CD4-positive, alpha-beta T cell treated with Interleukin-17A for 1 hour (primary cell): ENCODE measurements around the gene CHIA.
A peak's percentile ranks its signal among the peaks of the same experiment; 100 is the strongest.
"Not testable (repeated sequence)": the region's sequence is repeated elsewhere in the genome, so short reads cannot be mapped to it uniquely, and the experiment has no call there.

Experiments used
- DNase-seq: peaks from one replicate; pipeline ENCODE4 v3.0.0-alpha.2; 2020

Gene CHIA

DNA sequence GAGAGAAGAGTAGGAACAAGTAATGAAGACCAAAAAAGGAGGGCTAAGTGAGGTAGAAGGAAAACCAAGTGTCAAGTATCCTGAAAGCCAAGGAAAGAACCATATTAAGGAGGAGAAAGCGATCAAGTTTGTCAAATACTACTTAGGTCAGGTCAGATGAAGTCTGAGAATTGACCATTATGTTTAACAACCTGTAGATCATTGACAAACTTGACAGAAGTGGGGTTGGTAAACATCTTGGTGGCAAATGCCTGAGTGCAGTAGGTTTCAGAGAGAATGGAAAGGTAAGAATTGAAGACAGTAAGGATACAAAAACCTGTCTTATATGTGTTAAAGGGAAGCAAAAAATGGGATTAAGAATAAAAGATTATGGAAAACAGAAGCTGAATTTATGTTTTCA, 3.7 kb upstream of the CHIA start:
- no peak for DNase-seq

DNA sequence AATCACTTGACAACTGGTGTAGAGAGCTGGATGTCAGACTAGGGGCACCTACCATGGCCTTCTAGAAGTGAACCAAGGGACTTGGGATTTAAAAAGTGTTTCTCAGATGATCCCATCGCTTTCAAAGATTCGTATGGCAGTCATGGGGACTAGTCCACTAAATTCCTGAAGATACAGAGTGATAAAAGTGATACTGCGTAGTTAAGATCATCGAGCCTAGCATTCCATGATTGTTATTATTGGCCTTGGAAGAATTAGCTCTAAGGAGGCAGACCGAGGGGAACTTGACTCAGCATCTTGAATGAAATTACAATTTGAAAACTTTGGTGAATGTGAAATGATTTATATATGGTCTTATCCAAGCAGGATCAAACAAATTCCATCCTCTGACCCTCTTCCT, 1.3 kb upstream of the CHIA start:
- no peak for DNase-seq

DNA sequence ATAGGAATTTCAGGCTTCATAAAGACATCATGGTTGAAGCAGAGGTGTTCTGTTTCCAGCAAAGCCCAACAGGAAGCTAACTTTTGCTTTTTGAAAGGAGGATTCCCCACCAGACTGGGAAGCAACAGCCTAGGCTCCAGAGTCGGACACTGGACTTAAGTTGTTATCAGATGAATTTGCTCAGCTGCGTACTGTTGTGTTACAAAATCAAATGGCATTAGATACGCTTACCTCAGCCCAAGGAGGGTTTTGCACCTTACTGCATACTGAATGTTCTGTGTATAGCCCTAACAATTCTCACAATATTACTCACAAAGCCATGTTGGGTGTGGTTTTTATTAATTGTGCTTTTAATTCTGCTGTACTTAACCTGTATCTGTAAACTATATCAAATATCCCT, 547 bp upstream of the CHIA start:
- no peak for DNase-seq

DNA sequence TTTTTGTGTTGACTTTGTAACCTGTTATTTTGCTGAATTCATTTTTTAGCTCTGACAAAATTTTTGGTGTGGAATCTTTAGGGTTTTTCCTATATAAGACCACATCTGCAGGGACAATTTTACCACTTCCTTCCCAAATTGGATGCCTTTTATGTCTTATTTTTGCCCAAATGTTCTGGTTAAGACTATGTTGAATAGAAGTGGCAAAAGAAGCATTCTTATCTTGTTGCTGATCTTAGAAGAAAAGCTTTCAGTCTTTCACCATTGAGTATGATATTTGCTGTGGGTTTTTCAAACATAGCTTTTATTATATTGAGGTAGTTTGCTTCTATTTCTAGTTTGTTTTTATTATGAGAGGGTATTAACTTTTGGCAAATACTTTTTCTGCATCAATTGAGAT, 3.7 kb downstream of the CHIA start:
- no peak for DNase-seq

DNA sequence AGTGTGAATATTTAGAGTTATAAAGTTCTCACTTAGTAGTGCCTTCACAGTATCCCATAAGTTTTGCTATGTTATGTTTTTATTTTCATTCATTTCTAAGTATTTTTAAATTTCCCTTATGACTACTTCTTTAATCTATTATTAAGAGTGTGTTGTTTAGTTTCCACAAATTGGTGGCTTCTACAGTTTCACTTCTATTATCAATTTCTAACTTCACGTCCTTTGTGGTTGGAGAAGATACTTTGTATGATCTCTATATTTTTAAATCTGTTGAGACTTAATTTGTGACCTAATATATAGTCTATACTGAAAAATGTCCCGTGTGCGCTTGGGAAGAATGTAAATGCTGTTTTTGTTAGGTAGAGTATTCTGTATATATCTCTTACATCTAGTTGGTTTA, 11.7 kb downstream of the CHIA start:
- no peak for DNase-seq

DNA sequence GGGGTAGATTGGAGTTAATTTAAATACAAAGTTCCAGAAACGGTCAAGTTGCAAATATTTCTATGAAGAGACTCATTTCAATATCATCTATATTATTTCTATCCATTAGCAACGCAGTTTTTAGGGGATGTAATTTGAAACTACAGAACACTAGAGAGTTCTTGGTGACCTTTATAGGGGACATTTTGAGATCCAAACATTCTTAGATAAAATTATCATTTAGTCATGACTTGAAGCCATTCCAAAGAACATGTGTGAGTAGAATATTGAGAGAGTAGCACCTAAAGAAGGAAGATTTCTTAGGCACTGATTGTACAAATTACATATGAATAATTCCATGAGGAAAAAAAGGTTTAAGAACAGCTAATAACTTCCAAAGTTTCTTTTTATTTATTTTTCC, 19.0 kb downstream of the CHIA start:
- DNase-seq, result no peak

DNA sequence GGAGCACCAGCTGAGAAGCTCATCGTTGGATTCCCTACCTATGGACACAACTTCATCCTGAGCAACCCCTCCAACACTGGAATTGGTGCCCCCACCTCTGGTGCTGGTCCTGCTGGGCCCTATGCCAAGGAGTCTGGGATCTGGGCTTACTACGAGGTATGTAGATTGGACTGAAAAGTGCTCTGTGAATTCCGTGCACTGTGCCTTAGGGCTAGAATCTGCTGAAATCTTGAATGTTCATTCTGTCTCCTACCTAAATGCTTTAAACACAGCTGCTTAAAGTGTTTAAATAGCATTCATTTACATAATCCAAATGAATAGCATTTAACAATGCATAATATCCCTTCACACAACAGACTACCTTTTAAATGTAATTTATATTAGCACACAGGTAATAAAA, 27.9 kb downstream of the CHIA start:
- DNase-seq, result no peak

DNA sequence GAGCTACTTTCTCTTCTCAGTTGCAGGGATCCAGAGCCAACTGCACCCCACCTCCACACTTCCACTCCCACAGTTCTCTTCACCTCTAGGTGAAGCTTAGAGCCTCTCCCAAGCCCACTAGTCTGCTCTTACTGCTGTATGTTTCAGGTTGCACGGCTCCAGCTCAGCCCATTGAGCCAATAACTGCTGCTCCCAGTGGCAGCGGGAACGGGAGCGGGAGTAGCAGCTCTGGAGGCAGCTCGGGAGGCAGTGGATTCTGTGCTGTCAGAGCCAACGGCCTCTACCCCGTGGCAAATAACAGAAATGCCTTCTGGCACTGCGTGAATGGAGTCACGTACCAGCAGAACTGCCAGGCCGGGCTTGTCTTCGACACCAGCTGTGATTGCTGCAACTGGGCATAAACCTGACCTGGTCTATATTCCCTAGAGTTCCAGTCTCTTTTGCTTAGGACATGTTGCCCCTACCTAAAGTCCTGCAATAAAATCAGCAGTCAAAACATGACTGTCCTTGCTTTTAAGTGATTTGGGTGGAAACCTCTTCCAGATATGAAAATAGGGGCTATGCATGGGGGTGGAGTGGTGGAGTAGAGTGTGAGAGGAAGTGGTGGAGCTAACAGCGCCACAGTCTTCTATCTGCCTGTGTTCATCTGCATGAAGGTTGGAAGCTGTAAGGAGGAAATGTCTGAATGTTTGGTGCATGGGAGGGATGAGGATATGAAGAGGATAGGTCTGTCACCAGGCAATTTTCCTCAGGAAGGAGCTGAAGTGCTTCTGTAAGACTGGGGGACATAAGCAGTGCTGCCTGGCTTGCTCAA, 29.6 kb downstream of the CHIA start:
- no peak for DNase-seq

DNA sequence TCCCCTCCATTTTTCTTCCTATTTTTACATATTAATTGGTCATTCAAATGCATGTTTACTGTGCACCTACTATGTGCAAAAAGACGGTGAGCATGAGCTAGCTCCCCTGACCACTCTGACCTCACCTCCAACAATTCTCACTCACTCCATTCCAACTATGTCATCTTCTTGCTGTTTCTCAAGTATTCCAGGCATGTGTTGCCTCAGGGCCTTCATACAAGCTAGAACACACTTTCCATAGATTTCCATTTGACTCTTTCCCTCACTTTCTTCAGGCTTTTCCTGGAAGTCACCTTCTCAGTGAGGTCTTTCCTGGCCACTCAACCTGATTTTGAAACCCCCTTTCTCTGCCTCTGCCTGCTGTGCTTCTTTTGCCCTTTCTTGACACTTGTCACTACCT, 32.6 kb downstream of the CHIA start:
- no peak for DNase-seq

DNA sequence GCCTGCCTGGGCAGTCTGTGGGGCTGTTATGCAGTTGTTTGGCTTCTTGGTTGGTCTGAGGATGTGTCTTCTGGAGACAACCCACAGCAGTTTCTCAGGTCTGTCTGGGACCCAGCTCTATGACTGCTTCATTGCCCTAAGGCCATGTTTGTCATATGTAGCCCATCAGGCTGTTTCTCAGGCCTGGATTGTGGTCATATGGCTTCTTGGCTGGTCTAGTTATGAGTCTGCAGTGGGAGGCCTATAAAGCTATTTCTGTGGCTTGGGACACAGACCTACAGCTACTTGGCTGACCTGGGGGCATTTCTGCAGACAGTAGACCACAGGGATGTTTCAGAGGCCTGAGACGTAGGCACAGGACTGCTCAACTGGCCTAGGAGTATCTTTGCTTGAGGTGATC, 41.5 kb downstream of the CHIA start:
- DNase-seq, result no peak

DNA sequence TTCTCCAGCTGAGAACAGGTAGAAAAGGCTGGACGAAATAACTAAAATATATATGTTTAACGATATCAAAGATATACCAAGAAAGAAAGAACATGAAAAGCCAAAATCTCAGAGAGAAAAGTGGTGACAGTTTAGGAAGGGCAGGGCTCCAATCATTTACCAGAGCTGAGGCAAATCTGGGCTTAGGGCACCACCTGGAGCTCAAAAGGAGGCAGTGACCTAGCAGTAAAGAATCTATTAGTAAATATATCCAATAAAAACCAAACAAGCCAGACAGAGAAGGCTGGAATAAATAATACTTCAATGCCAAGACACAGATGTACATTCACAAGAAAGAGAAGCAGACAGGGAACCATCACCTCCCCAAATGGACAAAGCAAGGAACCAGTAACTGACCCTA, 43.5 kb downstream of the CHIA start:
- peak; percentile 75 for DNase-seq

DNA sequence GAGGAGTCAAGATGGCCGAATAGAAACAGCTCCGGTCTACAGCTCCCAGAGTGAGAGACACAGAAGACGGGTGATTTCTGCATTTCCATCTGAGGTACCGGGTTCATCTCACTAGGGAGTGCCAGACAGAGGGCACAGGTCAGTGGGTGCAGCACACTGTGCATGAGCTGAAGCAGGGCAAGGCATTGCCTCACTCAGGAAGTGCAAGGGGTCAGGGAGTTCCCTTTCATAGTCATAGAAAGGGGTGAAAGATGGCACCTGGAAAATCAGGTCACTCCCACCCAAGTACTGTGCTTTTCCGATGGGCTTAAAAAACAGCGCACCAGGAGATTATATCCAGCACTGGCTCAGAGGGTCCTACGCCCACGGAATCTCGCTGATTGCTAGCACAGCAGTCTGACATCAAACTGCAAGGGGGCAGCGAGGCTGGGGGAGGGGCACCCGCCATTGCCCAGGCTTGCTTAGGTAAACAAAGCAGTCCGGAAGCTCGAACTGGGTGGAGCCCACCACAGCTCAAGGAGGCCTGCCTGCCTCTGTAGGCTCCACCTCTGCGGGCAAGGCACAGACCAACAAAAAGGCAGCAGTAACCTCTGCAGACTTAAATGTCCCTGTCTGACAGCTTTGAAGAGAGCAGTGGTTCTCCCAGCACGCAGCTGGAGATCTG, 44.7 kb downstream of the CHIA start:
- DNase-seq, result peak; percentile 38

DNA sequence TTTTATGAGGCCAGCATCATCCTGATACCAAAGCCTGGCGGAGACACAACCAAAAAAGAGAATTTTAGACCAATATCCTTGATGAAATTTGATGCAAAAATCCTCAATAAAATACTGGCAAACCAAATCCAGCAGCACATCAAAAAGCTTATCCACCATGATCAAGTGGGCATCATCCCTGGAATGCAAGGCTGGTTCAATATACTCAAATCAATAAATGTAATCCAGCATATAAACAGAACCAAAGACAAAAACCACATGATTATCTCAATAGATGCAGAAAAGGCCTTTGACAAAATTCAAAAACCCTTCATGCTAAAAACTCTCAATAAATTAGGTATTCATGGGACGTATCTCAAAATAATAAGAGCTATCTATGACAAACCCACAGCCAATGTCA, 48.2 kb downstream of the CHIA start:
- not testable (repeated sequence) for DNase-seq

DNA sequence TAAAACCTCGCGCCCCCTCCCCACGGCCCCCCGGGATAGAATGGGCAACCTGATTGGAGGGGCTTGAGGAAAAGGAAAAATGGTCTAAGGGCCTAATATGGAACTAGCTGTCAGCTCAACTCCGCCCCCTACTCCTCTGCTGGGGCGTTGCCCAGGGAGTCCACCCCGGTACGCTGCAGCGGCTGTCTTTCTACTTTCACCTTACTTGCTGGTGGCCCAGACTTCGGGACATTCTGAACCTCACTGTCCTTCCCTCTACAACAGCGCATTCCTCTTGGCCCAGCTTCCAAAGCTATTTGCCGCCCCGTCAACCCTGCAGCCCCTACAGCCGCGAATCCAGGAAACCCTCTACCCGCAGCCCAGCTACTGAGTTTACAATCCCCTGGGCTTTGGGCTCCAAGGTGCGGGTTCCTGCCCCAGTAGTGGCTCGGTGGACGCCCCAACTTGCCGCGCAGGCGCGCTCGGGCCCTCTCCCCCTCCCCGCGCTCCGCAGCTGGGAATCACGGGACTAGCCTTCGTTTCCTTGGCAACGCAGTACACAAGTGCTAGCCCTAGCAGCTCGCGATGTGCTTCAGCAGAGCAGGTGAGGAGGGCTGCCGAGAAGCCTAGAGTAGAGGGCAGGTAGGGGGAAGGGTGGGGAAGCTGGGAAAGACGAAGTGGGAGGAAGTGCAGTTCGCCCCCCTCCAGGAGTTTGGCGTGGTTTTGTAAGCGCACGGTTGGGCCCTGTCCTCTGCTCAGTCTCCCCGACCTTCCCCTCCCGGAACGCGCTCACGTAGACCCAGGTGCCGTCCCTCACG, 55.6 kb downstream of the CHIA start:
- peak; percentile 94 for DNase-seq

DNA sequence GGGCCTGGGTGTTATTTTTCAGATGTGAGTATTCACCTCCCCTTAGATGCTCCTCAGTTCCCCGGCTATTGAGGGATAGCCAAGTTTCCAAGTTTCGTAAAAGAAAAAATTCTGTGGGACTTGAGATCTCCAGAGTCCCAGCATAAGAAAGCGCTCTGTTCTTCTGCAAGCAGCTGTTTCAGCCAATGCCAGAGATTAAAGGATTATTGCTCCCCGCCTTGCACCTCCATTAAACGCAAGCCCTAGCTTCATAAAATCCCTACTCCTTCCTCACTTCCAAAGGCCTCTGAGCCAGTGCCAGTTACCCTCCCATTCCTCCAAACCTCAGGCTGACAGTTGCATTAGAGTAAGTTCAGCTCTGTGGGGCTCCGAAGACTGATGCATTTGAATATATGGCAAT, 56.4 kb downstream of the CHIA start:
- DNase-seq, result no peak

DNA sequence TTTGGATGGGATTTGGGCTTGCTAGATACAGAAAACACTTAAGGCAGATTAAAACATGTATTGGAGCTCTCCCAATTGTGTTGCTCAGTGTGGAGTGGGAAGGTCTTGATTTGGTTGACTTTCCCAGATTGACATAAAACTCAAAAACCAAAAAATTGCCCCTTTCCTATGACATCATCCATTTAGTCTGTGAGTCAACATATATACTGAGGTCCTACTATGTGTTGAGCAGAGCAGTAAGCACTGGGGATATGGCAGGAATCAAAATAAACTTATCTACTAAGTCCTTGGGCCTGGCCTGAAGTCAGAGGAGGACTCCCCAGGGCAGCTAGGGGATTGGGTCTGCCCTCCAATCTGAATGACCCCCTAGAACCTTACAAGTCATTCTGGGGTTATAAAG, 61.0 kb downstream of the CHIA start:
- no peak for DNase-seq

DNA sequence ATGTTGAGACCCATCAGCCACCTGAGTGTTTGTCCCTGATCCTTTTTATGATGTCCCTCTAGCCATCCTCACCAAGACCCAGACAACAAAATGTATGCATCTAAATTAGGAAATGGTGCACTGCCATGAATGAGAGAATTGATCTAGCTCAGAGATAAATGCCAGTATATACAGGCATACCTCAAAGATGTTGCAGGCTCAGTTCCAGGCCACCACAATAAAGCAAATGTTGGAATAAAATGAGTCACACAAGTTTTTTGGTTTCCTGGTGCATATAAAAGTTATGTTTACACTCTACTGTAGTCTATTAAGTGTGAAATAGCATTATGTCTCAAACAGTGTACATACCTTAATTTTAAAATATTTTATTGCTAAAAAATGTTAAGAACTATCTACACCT, 63.9 kb downstream of the CHIA start:
- DNase-seq, result peak; percentile 33

DNA sequence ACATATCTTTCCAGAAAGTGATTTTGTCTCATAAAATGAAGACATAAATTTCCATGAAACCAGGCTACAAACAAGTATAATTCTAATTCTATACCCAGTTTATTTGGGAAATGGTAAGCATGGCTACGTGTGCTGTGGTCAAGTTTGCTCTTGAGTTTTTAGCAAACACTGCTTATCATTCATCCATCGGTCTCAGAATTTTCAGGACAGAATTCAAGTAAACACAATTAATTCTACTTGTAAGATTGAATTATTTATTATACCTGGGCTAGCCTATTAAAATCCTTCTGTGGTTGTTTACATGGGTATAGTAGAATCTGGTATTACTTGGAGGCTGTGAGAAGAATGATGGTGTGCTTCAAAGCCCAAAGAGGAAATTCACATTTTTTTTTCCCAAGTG, 68.3 kb downstream of the CHIA start:
- no peak for DNase-seq

DNA sequence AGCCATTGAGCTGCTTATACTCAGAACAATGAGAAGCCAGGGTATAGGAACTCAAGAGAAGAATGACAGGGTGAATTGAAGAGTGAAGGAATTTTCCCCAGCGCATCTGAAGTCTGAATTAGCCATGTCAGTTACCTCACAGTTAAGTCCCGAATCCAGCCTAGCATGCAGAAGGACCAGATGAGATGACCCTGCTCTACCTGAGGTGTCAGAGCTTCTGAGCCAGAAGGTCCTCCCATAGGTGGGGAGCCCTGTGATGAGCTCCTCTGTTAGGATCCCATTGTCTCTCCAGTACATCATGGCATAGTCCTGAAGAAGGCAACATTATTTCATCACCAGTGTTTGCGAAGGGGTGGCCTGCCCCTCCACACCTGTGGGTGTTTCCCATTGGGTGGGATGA, 68.7 kb downstream of the CHIA start:
- DNase-seq, result no peak

DNA sequence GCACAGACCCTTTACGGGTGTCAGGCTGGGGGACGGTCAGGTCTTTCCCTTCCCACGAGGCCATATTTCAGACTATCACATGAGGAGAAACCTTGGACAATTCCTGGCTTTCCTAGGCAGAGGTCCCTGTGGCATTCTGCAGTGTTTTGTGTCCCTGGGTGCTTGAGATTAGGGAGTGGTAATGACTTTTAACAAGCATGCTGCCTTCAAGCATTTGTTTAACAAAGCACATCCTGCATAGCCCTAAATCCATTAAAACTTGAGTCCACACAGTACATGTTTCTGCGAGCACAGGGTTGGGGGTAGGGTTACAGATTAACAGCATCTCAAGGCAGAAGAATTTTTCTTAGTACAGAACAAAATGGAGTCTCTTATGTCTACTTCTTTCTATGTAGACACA, 69.6 kb downstream of the CHIA start:
- not testable (repeated sequence) for DNase-seq

DNA sequence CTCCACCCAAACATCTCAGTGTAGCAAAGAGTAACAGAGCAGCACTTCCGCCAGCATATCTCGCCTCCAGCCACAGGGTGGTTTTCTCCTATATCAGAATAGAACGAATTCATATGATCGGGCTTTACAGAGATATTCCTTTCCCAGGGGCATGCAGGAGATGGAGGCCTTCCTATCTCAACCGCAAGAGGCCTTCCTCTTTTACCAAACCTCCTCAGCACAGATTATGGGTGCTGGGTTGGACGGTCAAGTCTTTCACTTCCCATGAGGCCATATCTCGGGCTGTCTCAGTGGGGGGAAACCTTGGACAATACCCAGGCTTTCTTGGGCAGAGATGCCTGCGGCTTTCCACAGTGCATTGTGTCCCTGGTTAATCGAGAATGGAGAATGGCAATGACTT, 71.1 kb downstream of the CHIA start:
- DNase-seq, result no peak

DNA sequence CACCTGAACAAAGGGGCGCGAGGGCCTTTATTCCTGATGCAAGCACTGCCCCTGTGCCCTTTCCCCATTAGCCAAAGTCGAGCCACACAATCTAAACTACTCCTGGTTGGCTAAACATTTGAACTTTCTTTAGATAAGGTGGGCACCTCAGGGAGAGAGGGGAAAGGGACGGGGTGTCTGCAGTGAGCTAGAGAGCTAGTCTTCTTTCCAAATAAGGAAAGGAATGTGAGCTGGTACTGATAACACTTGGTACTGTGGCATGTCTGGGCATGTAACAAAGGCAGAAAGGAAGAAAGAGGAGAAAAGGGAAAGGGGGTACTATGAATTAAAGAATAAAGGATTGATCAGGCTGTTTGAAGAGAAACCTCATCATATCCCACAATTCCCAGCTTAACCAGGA, 74.0 kb downstream of the CHIA start:
- DNase-seq, result no peak

DNA sequence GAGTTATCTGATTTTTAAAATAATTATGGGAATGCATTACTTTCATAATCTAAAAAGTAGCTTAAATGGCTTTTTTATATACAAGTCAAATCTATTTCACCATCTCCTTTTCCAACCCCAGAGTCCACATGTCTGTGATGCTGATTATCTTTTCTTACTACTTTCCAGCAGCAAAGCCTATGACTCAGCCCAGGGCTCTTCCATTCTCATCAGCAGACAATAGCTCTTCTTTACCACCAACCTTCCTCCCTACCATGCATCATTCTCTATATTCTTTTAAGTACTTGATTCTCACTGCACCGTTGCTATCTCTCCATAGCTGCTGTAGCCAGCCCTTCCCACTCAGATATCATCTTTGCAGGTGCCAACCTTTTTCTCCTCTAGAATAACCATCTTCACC, 75.6 kb downstream of the CHIA start:
- no peak for DNase-seq

DNA sequence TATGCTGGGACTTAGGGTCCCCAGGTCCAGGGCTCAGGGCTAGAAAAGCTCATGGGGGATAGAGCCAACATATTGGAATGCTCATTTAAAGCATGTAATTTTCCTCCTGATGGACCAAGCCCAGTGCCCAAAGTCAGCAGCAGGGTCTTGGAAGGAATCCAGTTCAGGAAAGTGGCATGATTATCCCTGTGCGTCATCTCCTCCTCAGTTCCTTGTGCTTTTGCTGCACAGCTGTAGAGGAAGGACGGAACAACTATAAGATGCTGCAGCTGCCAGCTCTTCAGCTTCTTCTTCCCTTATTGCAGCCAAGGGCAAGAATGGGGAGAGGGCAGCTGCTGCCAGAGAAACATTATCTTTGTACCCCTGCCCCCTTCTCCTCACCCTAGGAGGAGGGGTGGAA, 78.5 kb downstream of the CHIA start:
- no peak for DNase-seq
